PFSK-1 (cell line): ENCODE results near the gene PTPN20.

Source experiments
- FOXP2 ChIP-seq: optimal IDR thresholded peaks from 2 replicates; pipeline ENCODE3; 2011; ENCODE audit warnings: borderline replicate concordance, control low read depth, inconsistent platforms; ENCODE audit not compliant: insufficient read depth; ENCODE audit errors: extremely low read length, extremely low read depth
- POLR2AphosphoS5 ChIP-seq: IDR thresholded peaks from 2 replicates; pipeline ENCODE4 v1.6.1; 2012; ENCODE audit warnings: low read depth, mild to moderate bottlenecking, control low read depth, low read length, moderate library complexity
- SIN3A ChIP-seq: IDR thresholded peaks from 2 replicates; pipeline ENCODE4 v1.6.1; 2012; ENCODE audit warnings: mild to moderate bottlenecking, low read length, moderate library complexity, borderline replicate concordance; ENCODE audit not compliant: insufficient read depth
- TAF1 ChIP-seq: IDR thresholded peaks from 2 replicates; pipeline ENCODE4 v1.6.1; 2012; ENCODE audit warnings: low read length, control low read depth, borderline replicate concordance; ENCODE audit not compliant: insufficient read depth
- TF ChIP-seq, protein P1 (sequence below), 2 experiments: IDR thresholded peaks; 2 replicates each; pipeline versions ENCODE4 v1.6.1 to v1.8.0; 2011 to 2012; ENCODE audit warnings: low read depth in 2 of 2, low read length in 2 of 2, control low read depth in 1 of 2, inconsistent platforms in 1 of 2, mild to moderate bottlenecking in 1 of 2, moderate library complexity in 1 of 2; ENCODE audit not compliant: insufficient read depth in 1 of 2

The PTPN20 gene

DNA sequence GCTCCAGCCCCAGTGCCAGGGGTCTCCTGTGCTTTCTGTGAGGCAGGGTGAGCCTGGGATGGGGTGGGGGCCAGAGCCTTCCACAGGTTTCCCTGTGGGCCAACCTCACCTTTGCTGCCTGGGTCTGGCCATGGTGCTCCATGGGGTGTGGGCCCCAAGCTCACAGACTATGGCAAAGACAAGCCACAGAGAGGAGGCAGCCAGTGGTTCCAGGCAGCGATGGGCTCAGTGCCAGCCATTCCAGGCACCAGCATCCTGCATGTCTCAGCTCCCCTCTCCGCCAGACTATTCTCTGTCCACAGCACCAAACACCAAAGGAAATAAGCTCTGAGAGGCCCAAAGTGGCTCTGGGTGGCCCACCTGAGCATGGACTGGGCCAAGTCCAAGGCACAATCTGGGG lies 133.5 kb downstream of the PTPN20 start:
- TF ChIP-seq FOXP2 (no peak), TAF1 (no peak), POLR2AphosphoS5 (no peak), SIN3A (no peak)
- TF ChIP-seq, protein P1, sequence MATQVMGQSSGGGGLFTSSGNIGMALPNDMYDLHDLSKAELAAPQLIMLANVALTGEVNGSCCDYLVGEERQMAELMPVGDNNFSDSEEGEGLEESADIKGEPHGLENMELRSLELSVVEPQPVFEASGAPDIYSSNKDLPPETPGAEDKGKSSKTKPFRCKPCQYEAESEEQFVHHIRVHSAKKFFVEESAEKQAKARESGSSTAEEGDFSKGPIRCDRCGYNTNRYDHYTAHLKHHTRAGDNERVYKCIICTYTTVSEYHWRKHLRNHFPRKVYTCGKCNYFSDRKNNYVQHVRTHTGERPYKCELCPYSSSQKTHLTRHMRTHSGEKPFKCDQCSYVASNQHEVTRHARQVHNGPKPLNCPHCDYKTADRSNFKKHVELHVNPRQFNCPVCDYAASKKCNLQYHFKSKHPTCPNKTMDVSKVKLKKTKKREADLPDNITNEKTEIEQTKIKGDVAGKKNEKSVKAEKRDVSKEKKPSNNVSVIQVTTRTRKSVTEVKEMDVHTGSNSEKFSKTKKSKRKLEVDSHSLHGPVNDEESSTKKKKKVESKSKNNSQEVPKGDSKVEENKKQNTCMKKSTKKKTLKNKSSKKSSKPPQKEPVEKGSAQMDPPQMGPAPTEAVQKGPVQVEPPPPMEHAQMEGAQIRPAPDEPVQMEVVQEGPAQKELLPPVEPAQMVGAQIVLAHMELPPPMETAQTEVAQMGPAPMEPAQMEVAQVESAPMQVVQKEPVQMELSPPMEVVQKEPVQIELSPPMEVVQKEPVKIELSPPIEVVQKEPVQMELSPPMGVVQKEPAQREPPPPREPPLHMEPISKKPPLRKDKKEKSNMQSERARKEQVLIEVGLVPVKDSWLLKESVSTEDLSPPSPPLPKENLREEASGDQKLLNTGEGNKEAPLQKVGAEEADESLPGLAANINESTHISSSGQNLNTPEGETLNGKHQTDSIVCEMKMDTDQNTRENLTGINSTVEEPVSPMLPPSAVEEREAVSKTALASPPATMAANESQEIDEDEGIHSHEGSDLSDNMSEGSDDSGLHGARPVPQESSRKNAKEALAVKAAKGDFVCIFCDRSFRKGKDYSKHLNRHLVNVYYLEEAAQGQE (IDR thresholded peaks at IDR 0.05; ENCODE audit: insufficient read depth in 1 of 2, low read depth in 2 of 2, low read length in 2 of 2), result no peak

DNA sequence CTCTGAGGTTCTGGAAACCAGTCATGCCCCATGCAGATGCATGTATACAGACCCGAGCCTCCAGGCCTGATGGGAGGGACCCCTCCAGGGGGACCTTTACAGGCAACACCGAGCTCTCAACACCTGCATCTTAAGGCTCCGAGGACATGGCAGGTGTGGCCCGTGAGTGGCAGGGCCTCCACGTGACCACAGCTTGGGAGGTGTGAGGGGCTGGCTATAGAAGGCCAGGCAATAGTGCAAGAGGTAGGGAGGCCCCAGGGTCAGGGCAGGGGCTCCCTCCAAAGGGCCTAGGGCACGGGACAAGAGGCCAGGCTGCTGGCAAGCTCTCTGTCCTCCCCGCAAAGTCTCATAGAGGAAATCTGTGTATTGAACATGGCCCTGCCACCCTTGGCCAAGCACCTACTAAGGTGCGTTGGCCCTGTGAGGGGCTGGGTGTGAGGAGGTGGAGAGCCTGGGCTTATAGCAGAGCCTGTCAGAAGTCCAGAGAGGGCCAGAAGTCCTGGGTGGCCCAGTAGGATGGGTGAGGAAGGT lies 134.2 kb downstream of the PTPN20 start:
- TF ChIP-seq TAF1 (no peak), POLR2AphosphoS5 (no peak), FOXP2 (no peak), SIN3A (no peak)
- TF ChIP-seq, protein P1 (IDR thresholded peaks at IDR 0.05; ENCODE audit: insufficient read depth in 1 of 2, low read depth in 2 of 2, low read length in 2 of 2), result no peak

GRCh38 chr10:47046321-47047126 lies 135.3 kb downstream of the PTPN20 start:
- TF ChIP-seq, protein P1 (IDR thresholded peaks at IDR 0.05; ENCODE audit: insufficient read depth in 1 of 2, low read depth in 2 of 2, low read length in 2 of 2), result no peak
- TF ChIP-seq SIN3A (no peak), TAF1 (no peak), POLR2AphosphoS5 (no peak), FOXP2 (no peak)

DNA sequence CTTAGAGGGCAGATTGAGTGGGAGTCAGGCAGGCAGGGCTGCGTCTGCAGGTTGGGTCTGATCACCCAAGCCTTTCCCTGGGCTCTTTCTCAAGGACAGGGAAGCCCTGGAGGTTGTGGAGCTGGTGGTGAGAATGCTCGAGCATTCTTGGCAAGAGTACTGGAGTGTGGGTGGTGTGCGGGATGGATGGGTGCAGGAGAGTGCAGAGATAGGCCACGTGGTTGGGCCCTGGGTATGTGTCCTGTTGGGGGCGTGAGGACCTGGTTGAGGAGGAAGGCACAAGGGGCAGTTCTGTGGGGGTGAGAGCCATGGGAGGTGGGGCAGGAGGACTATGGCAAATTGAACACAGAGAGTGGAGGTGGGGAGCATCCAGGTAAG lies 135.9 kb downstream of the PTPN20 start:
- TF ChIP-seq POLR2AphosphoS5, result no peak
- TF ChIP-seq, protein P1 (IDR thresholded peaks at IDR 0.05; ENCODE audit: insufficient read depth in 1 of 2, low read depth in 2 of 2, low read length in 2 of 2), result no peak
- no peak for TF ChIP-seq FOXP2
- TF ChIP-seq SIN3A, result no peak
- TF ChIP-seq TAF1, result no peak
